Lung (tissue), 12 donors: ENCODE measurements around the gene ZNF780B. TPM values are rescaled to one million over a fixed set of nuclear protein-coding genes. Genes with fewer than 3 reads are reported as not detected.
A peak's percentile ranks its signal among the peaks of the same experiment; 100 is the strongest.

Experiments used
- ATAC-seq: fragments of 200-7000 bp; cut with Tn5 transposase; one replicate; pipeline ENCODE4 v1.9.1; 2020; ENCODE audit warnings: moderate number of reproducible peaks; ENCODE audit not compliant: insufficient read depth, low FRiP score
- DNase-seq, 3 donors: peaks; one replicate each; pipeline ENCODE4 v3.0.0-alpha.2; 2013 to 2017
- H3K27ac ChIP-seq, 2 donors: one replicate each; pipeline ENCODE4 v1.5.1; 2013; ENCODE audit warnings: mild to moderate bottlenecking in 2 of 2, moderate library complexity in 2 of 2, control low read depth in 1 of 2, inconsistent platforms in 1 of 2, low read depth in 1 of 2, low read length in 1 of 2
- H3K27me3 ChIP-seq, 3 donors: one replicate each; pipeline ENCODE4 v1.5.1; 2013; ENCODE audit warnings: low read length in 2 of 3; ENCODE audit not compliant: control insufficient read depth in 3 of 3, insufficient read depth in 3 of 3
- H3K36me3 ChIP-seq, 4 donors: one replicate each; pipeline ENCODE4 v1.5.1; 2013; ENCODE audit warnings: low read length in 4 of 4, mild to moderate bottlenecking in 1 of 4, moderate library complexity in 1 of 4; ENCODE audit not compliant: control insufficient read depth in 4 of 4, insufficient read depth in 4 of 4
- H3K4me1 ChIP-seq, 5 donors: one replicate each; pipeline ENCODE4 v1.5.1; 2013; ENCODE audit warnings: low read length in 5 of 5, mild to moderate bottlenecking in 2 of 5, moderate library complexity in 1 of 5; ENCODE audit not compliant: control insufficient read depth in 5 of 5, insufficient read depth in 5 of 5
- H3K4me3 ChIP-seq: one replicate; pipeline ENCODE4 v1.5.1; 2013; ENCODE audit warnings: mild to moderate bottlenecking, control low read depth, moderate library complexity
- H3K9ac ChIP-seq, 2 donors: one replicate each; pipeline ENCODE4 v1.5.1; 2013; ENCODE audit warnings: low read length in 2 of 2, control low read depth in 1 of 2; ENCODE audit not compliant: insufficient read depth in 1 of 2
- H3K9me3 ChIP-seq, 4 donors: one replicate each; pipeline ENCODE4 v1.5.1; 2013; ENCODE audit warnings: low read length in 3 of 4, mild to moderate bottlenecking in 1 of 4, moderate library complexity in 1 of 4; ENCODE audit not compliant: control insufficient read depth in 4 of 4, insufficient read depth in 3 of 4
- CTCF ChIP-seq: IDR thresholded peaks from 2 replicates; pipeline ENCODE4 v1.5.1; 2012; ENCODE audit warnings: mild to moderate bottlenecking; ENCODE audit errors: control extremely low read depth, extremely low read depth
- WGBS, 2 donors: extraction: QIAGEN DNeasy Blood & Tissue Kit; methylation state at CpG; one replicate each; pipeline ENCODE4 v1.1.7; 2013; 5-methylcytosine and 5-hydroxymethylcytosine counted together
- polyA plus RNA-seq, 2 donors: library from polyadenylated mRNA; stranded (reverse); fragments of 200-250 nt; gene quantifications; one replicate each; pipeline ENCODE4 v1.2.1, GENCODE V29; 2013
- total RNA-seq, 2 donors: library from RNA; depleted of rRNA in 1 of 2; stranded (reverse); fragments of >200 nt in 1 of 2; gene quantifications; one replicate each; pipeline ENCODE4 v1.2.1, GENCODE V29; 2014 to 2021
- donor health status: control.
- donor health status: control.
- donor health status: Bipolar disorder and iron deficiency.
- donor health status: healthy.
- donor health status: DM: yes; HTN: yes; CAD: no.

ZNF780B gene
- total and polyA plus RNA-seq, 4 donors = 4.7 to 39.8 (median 16.3) TPM

- Histone ChIP-seq H3K4me3 (peak within 1 kb of the TSS; percentile 75), H3K9me3 (no peaks in the 10 kb centered on the region), H3K36me3 (no peaks in the 10 kb centered on the region), H3K27me3 (no peaks in the 10 kb centered on the region), H3K9ac (peak within 1 kb of the TSS; percentile 50 to 92), H3K4me1 (peaks cover 2 to 11% (median 5%) of the 10 kb centered on the region in 5 donors), H3K27ac (peak within 1 kb of the TSS; percentile 92 to 96)
- no peak for TF ChIP-seq CTCF
- 0 to 1% methylated on average over 47 of the region's 47 CpGs for WGBS, 2 donors
- peak; percentile 90 for ATAC-seq
- DNase-seq = peak; percentile 87 to 91 (median 89)
These were observed 34.5 kb upstream of the ZNF780B start, which contains the start of gene ZNF780A for GRCh38 chr19:40090241-40091204. ZNF780A (minus strand) TSS chr19:40090943; CDS start chr19:40084753, 6,190 bp downstream.

- Histone ChIP-seq H3K9me3 (no peaks in the 10 kb centered on the region), H3K27ac (no peak overlapping the region), H3K36me3 (peaks cover 0 to 3% (median under 1%) of the 10 kb centered on the region in 4 donors), H3K4me1 (peaks cover 2 to 11% (median 5%) of the 10 kb centered on the region in 5 donors), H3K9ac (peak overlapping the region in 1 of 2 donors; percentile 92), H3K4me3 (no peak overlapping the region), H3K27me3 (no peaks in the 10 kb centered on the region)
- ATAC-seq (no peak), DNase-seq (peak in 1 of 3 donors; percentile 28)
- TF ChIP-seq CTCF = no peak
- 74 to 86% methylated on average over 4 of the region's 4 CpGs for WGBS, 2 donors
These were observed 33.4 kb upstream of the ZNF780B start for GRCh38 chr19:40089462-40089861.

DNA sequence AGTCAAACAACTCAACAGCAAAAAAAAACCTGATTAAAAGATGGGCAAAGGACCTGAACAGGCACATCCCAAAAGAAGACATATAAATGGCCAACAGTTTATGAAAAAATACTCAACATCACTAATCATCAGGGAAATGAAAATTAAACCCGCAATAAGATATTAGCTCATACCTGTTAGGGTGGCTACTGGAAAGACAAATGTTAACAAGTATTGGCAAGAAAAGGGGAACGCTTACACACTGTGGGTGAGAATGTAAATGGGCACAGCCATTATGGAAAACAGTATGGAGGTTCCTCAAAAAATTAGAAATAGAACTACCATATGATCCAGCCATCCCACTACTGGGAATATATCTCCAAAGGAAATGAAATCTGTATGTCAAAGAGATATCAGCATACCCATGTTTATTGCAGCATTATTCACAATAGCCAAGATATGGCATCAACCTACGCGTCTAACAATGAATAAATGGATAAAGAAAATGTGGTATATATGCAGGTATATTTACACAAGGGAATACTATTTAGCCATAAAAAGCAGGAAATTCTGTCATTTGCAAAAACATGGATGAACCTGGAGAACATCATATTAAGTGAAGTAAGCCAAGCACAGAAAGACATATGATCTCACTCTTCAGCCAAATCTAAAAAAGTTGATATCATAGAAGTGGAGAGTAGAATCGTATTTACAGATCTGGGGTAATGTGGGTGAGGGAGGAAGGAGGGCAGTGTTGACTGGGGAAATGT is 32.4 kb upstream of the ZNF780B start:
- Histone ChIP-seq H3K9me3 (no peaks in the 10 kb centered on the region), H3K36me3 (peaks cover 2 to 9% (median 5%) of the 10 kb centered on the region in 4 donors), H3K4me3 (no peak overlapping the region), H3K27me3 (no peaks in the 10 kb centered on the region), H3K27ac (no peak overlapping the region), H3K9ac (no peak overlapping the region), H3K4me1 (peaks cover 2 to 11% (median 5%) of the 10 kb centered on the region in 5 donors)
- ATAC-seq = no peak
- 87 to 96% methylated on average over 5 of the region's 5 CpGs for WGBS, 2 donors
- no peak for DNase-seq
- no peak for TF ChIP-seq CTCF
